Stimulated activated CD4-positive, alpha-beta T cell treated with anti-CD3 and anti-CD28 coated beads, Interleukin-15, amount 100 ng/mL, for 1 hour (primary cell): ENCODE measurements around the gene RLN2.

Experiments used
- DNase-seq, 2 donors: peaks; one replicate each; pipeline ENCODE4 v3.0.0-alpha.2; 2020; ENCODE audit warnings: low read depth in 1 of 2, low spot score in 1 of 2

RLN2 gene

GRCh38 chr9:5274770-5275169 is 29.7 kb downstream of the RLN2 start:
- DNase-seq = no peak

- DNase-seq = no peak
Observed at GRCh38 chr9:5269249-5269715, 35.2 kb downstream of the RLN2 start.

- DNase-seq = no peak
Observed at GRCh38 chr9:5265939-5266338, 38.6 kb downstream of the RLN2 start.

- DNase-seq = no peak
Observed at GRCh38 chr9:5264219-5264595, 40.3 kb downstream of the RLN2 start.

GRCh38 chr9:5263351-5264218 is 40.9 kb downstream of the RLN2 start:
- no peak for DNase-seq
